ENCODE measurements around the gene IRF9. TPM values are rescaled to one million over a fixed set of nuclear protein-coding genes. Genes with fewer than 3 reads are reported as not detected.
A peak's percentile ranks its signal among the peaks of the same experiment; 100 is the strongest.

Gene IRF9
- total and polyA plus RNA-seq, 2 of the 13 experiments (the other 11 are each of a cell fraction or from before 2014, with no cell fraction given): 14.9 to 49.7 TPM

GRCh38 chr14:24182110-24182882 is 21.2 kb downstream of the IRF9 start (continued):
- TF ChIP-seq ZNF607 (CRISPR knock-in tag; IDR thresholded peaks at IDR 0.05; ENCODE audit: borderline replicate concordance) (no peak), KDM2A (CRISPR knock-in tag; IDR thresholded peaks at IDR 0.05; ENCODE audit: borderline replicate concordance, low read depth) (no peak), SSRP1 (CRISPR knock-in tag; IDR thresholded peaks at IDR 0.05) (0 out of 2 replicates have a peak, but pooled peaks have one; percentile 34), GABPA (IDR thresholded peaks at IDR 0.05; ENCODE audit: low read depth, low read length) (no peak), GABPA (CRISPR knock-in tag; IDR thresholded peaks at IDR 0.05; ENCODE audit: low read depth) (no peak), ZNF34 (CRISPR knock-in tag; IDR thresholded peaks at IDR 0.05; ENCODE audit: borderline replicate concordance) (0 out of 2 replicates have a peak, but pooled peaks have one; percentile 15)

GRCh38 chr14:24183014-24183481 is 22.0 kb downstream of the IRF9 start:
- BruUV-seq (replicated peaks): no TSS peak
- DNase-seq (ENCODE audit: low spot score) (no peak), ATAC-seq (no peak), FAIRE-seq (no peak)
- no peak overlapping the region for H3K4me2 ChIP-seq (ENCODE audit: low read depth, low read length)
- H2AFZ ChIP-seq (ENCODE audit: low read length): no peak overlapping the region
- no peaks in the 10 kb centered on the region for H3K9me3 ChIP-seq (ENCODE audit: low read length)
- H3K4me3 ChIP-seq (replicated peaks in 1 of 3; ENCODE audit: insufficient read depth in 1 of 3, low read depth in 2 of 3, low read length in 3 of 3): no peak overlapping the region
- in situ Hi-C loops (cut with HindIII; ENCODE audit: extremely low pct_ligation_motif_present, low pct_unique_long_range_greater_than_20kb): no loop called here
- H3K27ac ChIP-seq (ENCODE audit: extremely low read length, insufficient read depth, low read length): no peak overlapping the region
- CTCF ChIA-PET (ENCODE audit: low intra/inter-chr PET ratio, low total read pairs): no interaction called here
- over 99% methylated on average over 14 of the region's 15 CpGs for WGBS (ENCODE audit: low lambda C conversion rate)
- POLR2A ChIA-PET: interaction anchor here (1.0 to 8.1 kb wide), 4 partner anchors 12 to 46 kb away, joined by 3 to 53 read pairs (median 8); partner anchors contain the start of genes IRF9, PSME2 and TM9SF1
- peaks cover 85 to 95% of the 10 kb centered on the region in 2 experiments for H3K36me3 ChIP-seq (replicated peaks in 1 of 2; ENCODE audit: control insufficient read depth in 1 of 2, insufficient read depth in 2 of 2, low read length in 2 of 2)
- peaks cover 13% of the 10 kb centered on the region for H3K4me1 ChIP-seq (ENCODE audit: insufficient read depth, low read length)
- intact Hi-C loops (cut with micrococcal nuclease; ENCODE audit: unreplicated experiment): no loop called here
- peaks cover 14% of the 10 kb centered on the region for H3K79me2 ChIP-seq (ENCODE audit: insufficient read depth, low read length)
- no peaks in the 10 kb centered on the region for H3K27me3 ChIP-seq (ENCODE audit: control insufficient read depth in 1 of 2, insufficient read depth in 2 of 2, low read length in 2 of 2)
- no peak overlapping the region for H3K9ac ChIP-seq (ENCODE audit: insufficient read depth, low read depth, low read length)
- H4K20me1 ChIP-seq (ENCODE audit: insufficient read depth, low read length): no peaks in the 10 kb centered on the region
- TF ChIP-seq CBX1 (IDR thresholded peaks at IDR 0.05; ENCODE audit: low read depth): no peak
- TF ChIP-seq HNF4G (IDR thresholded peaks at IDR 0.05; ENCODE audit: borderline replicate concordance, low read depth, low read length): no peak
- no peak for TF ChIP-seq HNF4G (CRISPR knock-in tag; IDR thresholded peaks at IDR 0.05; ENCODE audit: borderline replicate concordance, low read depth)
- TF ChIP-seq ZNF550 (CRISPR knock-in tag; IDR thresholded peaks at IDR 0.05; ENCODE audit: borderline replicate concordance): no peak
- 0 out of 2 replicates have a peak, but pooled peaks have one; percentile 49 for TF ChIP-seq RBFOX2 (IDR thresholded peaks at IDR 0.05; ENCODE audit: low read depth, low read length)
- TF ChIP-seq ZNF737 (CRISPR knock-in tag; IDR thresholded peaks at IDR 0.05; ENCODE audit: borderline replicate concordance): no peak
- TF ChIP-seq HINFP (CRISPR knock-in tag; IDR thresholded peaks at IDR 0.05; ENCODE audit: low read depth): no peak
- TF ChIP-seq ZNF333 (CRISPR knock-in tag; IDR thresholded peaks at IDR 0.05; ENCODE audit: borderline replicate concordance): peak; percentile 71; the same call in 1 of the 2 replicates
- TF ChIP-seq TBX2 (CRISPR knock-in tag; IDR thresholded peaks at IDR 0.05; ENCODE audit: borderline replicate concordance): no peak
- TF ChIP-seq HOMEZ (CRISPR knock-in tag; IDR thresholded peaks at IDR 0.05; ENCODE audit: low read depth): no peak
- peak; percentile 36; the same call in 1 of the 2 replicates for TF ChIP-seq ZNF776 (CRISPR knock-in tag; IDR thresholded peaks at IDR 0.05)
- no peak for TF ChIP-seq ZNF841 (CRISPR knock-in tag; IDR thresholded peaks at IDR 0.05; ENCODE audit: borderline replicate concordance)
- no peak for TF ChIP-seq ZNF724P (CRISPR knock-in tag; IDR thresholded peaks at IDR 0.05; ENCODE audit: borderline replicate concordance)
- TF ChIP-seq SRY (CRISPR knock-in tag; IDR thresholded peaks at IDR 0.05): no peak
- TF ChIP-seq MIER3 (CRISPR knock-in tag; IDR thresholded peaks at IDR 0.05; ENCODE audit: borderline replicate concordance): no peak

Measured in HepG2 (cell line).